Epithelial cell of esophagus (primary cell): ENCODE results near the gene GRIP1.

Experiments
- DNase-seq: peaks from one replicate; pipeline ENCODE4 v3.0.0; 2010; ENCODE audit warnings: low read depth
- H3K4me3 ChIP-seq: 2 replicates; pipeline ENCODE4 v1.5.1; 2011; ENCODE audit warnings: mild to moderate bottlenecking, low read length, control low read depth
- TF ChIP-seq, protein P1 (sequence below): IDR thresholded peaks from 2 replicates; pipeline ENCODE4 v1.5.1; 2011; ENCODE audit warnings: low read depth, mild to moderate bottlenecking, low read length, control low read depth, inconsistent platforms; ENCODE audit not compliant: insufficient read depth; ENCODE audit errors: missing control alignments

GRIP1 gene

DNA sequence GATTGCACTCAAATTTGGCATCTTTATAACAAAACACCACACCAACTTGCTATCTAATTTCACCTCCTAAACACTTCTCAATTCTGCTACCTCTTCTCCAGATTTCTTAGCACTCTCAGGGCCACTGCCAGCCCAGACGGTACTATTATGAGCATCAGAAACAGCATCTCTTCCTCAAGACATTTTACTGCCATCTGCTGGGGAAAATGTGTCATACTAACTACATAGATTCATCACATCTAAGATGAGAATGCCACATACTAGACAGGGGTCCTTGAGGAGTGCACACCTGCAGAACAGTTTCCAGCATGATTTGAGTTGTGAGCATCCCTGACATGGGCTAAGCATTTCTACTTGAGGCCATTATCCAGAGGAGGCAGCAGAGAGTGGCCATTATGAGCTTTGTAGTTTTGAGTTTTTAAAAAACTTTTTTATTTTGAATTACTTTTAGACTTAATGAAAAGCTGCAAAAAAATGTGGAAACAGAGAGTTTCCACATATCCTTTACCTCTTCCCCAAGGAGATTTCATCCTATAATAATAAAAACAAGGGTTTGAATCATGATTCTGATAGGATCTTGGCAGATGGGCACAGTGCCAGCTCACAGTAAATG lies 15.1 kb upstream of the GRIP1 start:
- peak; percentile 77 for DNase-seq
- TF ChIP-seq, protein P1, sequence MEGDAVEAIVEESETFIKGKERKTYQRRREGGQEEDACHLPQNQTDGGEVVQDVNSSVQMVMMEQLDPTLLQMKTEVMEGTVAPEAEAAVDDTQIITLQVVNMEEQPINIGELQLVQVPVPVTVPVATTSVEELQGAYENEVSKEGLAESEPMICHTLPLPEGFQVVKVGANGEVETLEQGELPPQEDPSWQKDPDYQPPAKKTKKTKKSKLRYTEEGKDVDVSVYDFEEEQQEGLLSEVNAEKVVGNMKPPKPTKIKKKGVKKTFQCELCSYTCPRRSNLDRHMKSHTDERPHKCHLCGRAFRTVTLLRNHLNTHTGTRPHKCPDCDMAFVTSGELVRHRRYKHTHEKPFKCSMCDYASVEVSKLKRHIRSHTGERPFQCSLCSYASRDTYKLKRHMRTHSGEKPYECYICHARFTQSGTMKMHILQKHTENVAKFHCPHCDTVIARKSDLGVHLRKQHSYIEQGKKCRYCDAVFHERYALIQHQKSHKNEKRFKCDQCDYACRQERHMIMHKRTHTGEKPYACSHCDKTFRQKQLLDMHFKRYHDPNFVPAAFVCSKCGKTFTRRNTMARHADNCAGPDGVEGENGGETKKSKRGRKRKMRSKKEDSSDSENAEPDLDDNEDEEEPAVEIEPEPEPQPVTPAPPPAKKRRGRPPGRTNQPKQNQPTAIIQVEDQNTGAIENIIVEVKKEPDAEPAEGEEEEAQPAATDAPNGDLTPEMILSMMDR = peak; percentile 65

GRCh38 chr12:66692986-66693385 lies 14.1 kb upstream of the GRIP1 start:
- TF ChIP-seq, protein P1 = no peak
- no peak overlapping the region for H3K4me3 ChIP-seq

More for the DNA sequence above, 15.1 kb upstream of the GRIP1 start:
- no peak overlapping the region for H3K4me3 ChIP-seq

GRCh38 chr12:66692170-66692569 lies 13.3 kb upstream of the GRIP1 start:
- TF ChIP-seq, protein P1 = no peak
- H3K4me3 ChIP-seq = no peak overlapping the region
- DNase-seq = no peak

More at GRCh38 chr12:66692986-66693385, 14.1 kb upstream of the GRIP1 start:
- no peak for DNase-seq

DNA sequence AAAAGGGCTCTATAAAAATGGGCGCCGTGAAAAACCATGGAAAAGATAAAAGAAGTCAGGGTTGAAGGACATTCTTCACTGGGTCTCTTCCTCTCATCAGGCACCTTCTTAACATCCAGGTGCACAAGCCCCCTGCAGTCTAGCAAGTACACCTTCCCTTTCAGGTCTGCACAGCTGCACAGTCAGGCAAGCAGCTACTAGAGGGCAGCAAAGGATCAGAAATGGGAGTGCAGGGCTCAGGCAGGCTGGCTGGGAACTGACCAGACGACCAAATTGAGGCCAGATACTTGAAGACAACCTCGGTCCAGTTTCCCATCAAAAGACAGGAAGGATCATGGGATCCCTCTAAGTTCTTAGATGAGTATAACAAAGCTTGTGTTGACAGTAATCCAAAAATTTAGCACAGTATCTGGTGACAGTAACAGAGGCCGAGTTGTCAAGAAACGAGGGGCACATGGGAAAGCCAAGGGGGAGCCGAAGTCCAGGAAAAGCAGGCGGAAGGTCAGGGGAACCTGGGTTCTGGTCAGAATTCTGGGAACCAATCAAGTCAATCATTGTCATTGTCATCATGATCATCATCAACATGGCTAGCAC lies 10.1 kb upstream of the GRIP1 start:
- DNase-seq = peak; percentile 60
- H3K4me3 ChIP-seq = no peak overlapping the region
- TF ChIP-seq, protein P1 = peak; percentile 79

DNA sequence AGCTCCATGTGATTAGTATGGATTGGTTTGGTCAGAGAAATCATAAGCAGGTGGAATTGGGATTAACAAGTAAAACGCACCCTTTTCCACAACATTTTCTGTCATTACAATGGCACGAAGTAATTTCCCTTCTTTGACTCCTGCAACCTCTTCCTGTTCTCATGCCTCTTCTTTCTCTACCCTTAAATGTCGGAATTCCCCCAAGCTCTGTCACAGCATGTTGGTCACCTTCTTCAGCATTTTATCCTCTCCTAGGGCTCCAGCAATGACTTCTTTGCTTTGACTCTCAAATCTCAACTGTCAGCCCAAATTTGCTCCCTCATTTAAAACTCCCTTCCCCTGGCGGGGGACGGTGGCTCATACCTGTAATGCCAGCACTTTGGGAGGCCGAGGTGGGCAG lies 5.3 kb upstream of the GRIP1 start:
- no peak overlapping the region for H3K4me3 ChIP-seq
- TF ChIP-seq, protein P1 = no peak
- DNase-seq = no peak

DNA sequence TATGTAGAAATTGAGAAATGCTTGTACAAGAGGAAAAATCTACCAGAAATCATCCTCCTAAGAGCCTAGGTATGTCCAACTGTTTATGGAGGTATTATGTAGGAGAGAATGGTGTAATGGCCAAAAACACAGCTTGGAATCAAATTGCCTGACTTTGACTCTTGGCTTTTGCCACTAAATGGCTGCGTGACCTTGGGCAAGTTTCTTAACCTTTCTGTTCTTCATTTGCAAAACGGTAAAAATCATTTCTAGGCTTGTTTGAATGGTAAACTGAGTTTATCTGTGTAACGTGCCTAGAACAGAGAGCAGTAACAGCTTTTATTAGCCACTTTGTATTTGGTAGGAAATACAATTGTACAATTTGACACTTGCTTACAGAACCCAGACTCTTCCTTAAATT lies 4.9 kb upstream of the GRIP1 start:
- TF ChIP-seq, protein P1 = no peak
- no peak overlapping the region for H3K4me3 ChIP-seq
- DNase-seq = no peak

DNA sequence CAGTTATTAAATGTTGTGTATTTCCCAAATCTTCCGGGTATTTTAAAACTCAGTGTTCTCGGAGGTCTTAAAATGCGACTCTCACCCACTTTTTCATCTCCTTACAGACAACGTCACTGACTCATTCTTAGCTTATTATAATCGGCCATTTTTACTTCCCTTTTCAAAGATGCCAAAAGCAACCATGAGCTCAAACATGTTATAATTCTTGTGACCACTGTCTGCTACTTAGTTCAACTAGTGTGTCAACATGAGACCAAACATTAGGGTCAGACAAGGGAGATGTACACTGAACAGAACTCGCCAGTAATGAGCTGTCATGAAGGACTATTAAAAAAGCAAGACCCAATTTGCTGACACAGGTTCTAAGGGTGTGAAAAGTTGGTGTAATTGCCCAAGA lies 4.2 kb upstream of the GRIP1 start:
- TF ChIP-seq, protein P1 = no peak
- no peak overlapping the region for H3K4me3 ChIP-seq
- no peak for DNase-seq
